Lung (tissue), 12 donors: Measurements from ENCODE around the gene MBD2. TPM values are rescaled to one million over a fixed set of nuclear protein-coding genes. Genes with fewer than 3 reads are reported as not detected.
A peak's percentile ranks its signal among the peaks of the same experiment; 100 is the strongest.

Source experiments
- ATAC-seq: fragments of 200-7000 bp; cut with Tn5 transposase; one replicate; pipeline ENCODE4 v1.9.1; 2020; ENCODE audit warnings: moderate number of reproducible peaks; ENCODE audit not compliant: insufficient read depth, low FRiP score
- DNase-seq, 3 donors: peaks; one replicate each; pipeline ENCODE4 v3.0.0-alpha.2; 2013 to 2017
- H3K27ac ChIP-seq, 2 donors: one replicate each; pipeline ENCODE4 v1.5.1; 2013; ENCODE audit warnings: mild to moderate bottlenecking in 2 of 2, moderate library complexity in 2 of 2, control low read depth in 1 of 2, inconsistent platforms in 1 of 2, low read depth in 1 of 2, low read length in 1 of 2
- H3K27me3 ChIP-seq, 3 donors: one replicate each; pipeline ENCODE4 v1.5.1; 2013; ENCODE audit warnings: low read length in 2 of 3; ENCODE audit not compliant: control insufficient read depth in 3 of 3, insufficient read depth in 3 of 3
- H3K36me3 ChIP-seq, 4 donors: one replicate each; pipeline ENCODE4 v1.5.1; 2013; ENCODE audit warnings: low read length in 4 of 4, mild to moderate bottlenecking in 1 of 4, moderate library complexity in 1 of 4; ENCODE audit not compliant: control insufficient read depth in 4 of 4, insufficient read depth in 4 of 4
- H3K4me1 ChIP-seq, 5 donors: one replicate each; pipeline ENCODE4 v1.5.1; 2013; ENCODE audit warnings: low read length in 5 of 5, mild to moderate bottlenecking in 2 of 5, moderate library complexity in 1 of 5; ENCODE audit not compliant: control insufficient read depth in 5 of 5, insufficient read depth in 5 of 5
- H3K4me3 ChIP-seq: one replicate; pipeline ENCODE4 v1.5.1; 2013; ENCODE audit warnings: mild to moderate bottlenecking, control low read depth, moderate library complexity
- H3K9ac ChIP-seq, 2 donors: one replicate each; pipeline ENCODE4 v1.5.1; 2013; ENCODE audit warnings: low read length in 2 of 2, control low read depth in 1 of 2; ENCODE audit not compliant: insufficient read depth in 1 of 2
- H3K9me3 ChIP-seq, 4 donors: one replicate each; pipeline ENCODE4 v1.5.1; 2013; ENCODE audit warnings: low read length in 3 of 4, mild to moderate bottlenecking in 1 of 4, moderate library complexity in 1 of 4; ENCODE audit not compliant: control insufficient read depth in 4 of 4, insufficient read depth in 3 of 4
- CTCF ChIP-seq: IDR thresholded peaks from 2 replicates; pipeline ENCODE4 v1.5.1; 2012; ENCODE audit warnings: mild to moderate bottlenecking; ENCODE audit errors: control extremely low read depth, extremely low read depth
- WGBS, 2 donors: extraction: QIAGEN DNeasy Blood & Tissue Kit; methylation state at CpG; one replicate each; pipeline ENCODE4 v1.1.7; 2013; 5-methylcytosine and 5-hydroxymethylcytosine counted together
- polyA plus RNA-seq, 2 donors: library from polyadenylated mRNA; stranded (reverse); fragments of 200-250 nt; gene quantifications; one replicate each; pipeline ENCODE4 v1.2.1, GENCODE V29; 2013
- total RNA-seq, 2 donors: library from RNA; depleted of rRNA in 1 of 2; stranded (reverse); fragments of >200 nt in 1 of 2; gene quantifications; one replicate each; pipeline ENCODE4 v1.2.1, GENCODE V29; 2014 to 2021
- donor health status: control.
- donor health status: control.
- donor health status: Bipolar disorder and iron deficiency.
- donor health status: healthy.
- donor health status: DM: yes; HTN: yes; CAD: no.

Gene MBD2
- total and polyA plus RNA-seq, 4 donors = 29.5 to 91.0 (median 36.1) TPM

GRCh38 chr18:54150226-54150625 is 74.2 kb downstream of the MBD2 start:
- ATAC-seq = no peak
- Histone ChIP-seq H3K4me1 (peaks cover 0 to 8% (median 0%) of the 10 kb centered on the region in 5 donors), H3K4me3 (no peak overlapping the region), H3K36me3 (peaks cover 5 to 15% (median 7%) of the 10 kb centered on the region in 4 donors), H3K27me3 (no peaks in the 10 kb centered on the region), H3K9ac (no peak overlapping the region), H3K27ac (peak overlapping the region in 1 of 2 donors; percentile 93), H3K9me3 (no peaks in the 10 kb centered on the region)
- no peak for DNase-seq
- WGBS, 2 donors = 95% methylated on average over 7 of the region's 7 CpGs
- TF ChIP-seq CTCF = no peak

- H3K9ac ChIP-seq = no peak overlapping the region
- H3K27ac ChIP-seq = peak overlapping the region in 1 of 2 donors; percentile 93
- TF ChIP-seq CTCF = no peak
- no peak for DNase-seq
- H3K9me3 ChIP-seq = no peaks in the 10 kb centered on the region
- peak; percentile 84 for ATAC-seq
- no peaks in the 10 kb centered on the region for H3K27me3 ChIP-seq
- no peak overlapping the region for H3K4me3 ChIP-seq
- peaks cover 5 to 9% (median 7%) of the 10 kb centered on the region in 4 donors for H3K36me3 ChIP-seq
- WGBS, 2 donors = 81 to 94% methylated on average over 3 of the region's 3 CpGs
- H3K4me1 ChIP-seq = peaks cover 0 to 8% (median 0%) of the 10 kb centered on the region in 5 donors
These were observed 75.3 kb downstream of the MBD2 start for GRCh38 chr18:54149078-54149697.

- peaks cover 0 to 8% (median 0%) of the 10 kb centered on the region in 5 donors for H3K4me1 ChIP-seq
- H3K27me3 ChIP-seq = no peaks in the 10 kb centered on the region
- no peak overlapping the region for H3K9ac ChIP-seq
- peak overlapping the region in 1 of 2 donors; percentile 33 for H3K27ac ChIP-seq
- H3K4me3 ChIP-seq = no peak overlapping the region
- peaks cover 4 to 9% (median 7%) of the 10 kb centered on the region in 4 donors for H3K36me3 ChIP-seq
- ATAC-seq = no peak
- peaks cover 0 to 1% (median 0%) of the 10 kb centered on the region in 4 donors for H3K9me3 ChIP-seq
- WGBS, 2 donors = 92 to 93% methylated on average over 4 of the region's 4 CpGs
- TF ChIP-seq CTCF = no peak
- DNase-seq = no peak
These were observed 75.8 kb downstream of the MBD2 start for GRCh38 chr18:54148678-54149077.
